Activated CD4-positive, CD25-positive, alpha-beta regulatory T cell treated with anti-CD3 and anti-CD28 coated beads, Interleukin-2, amount 50 U/mL, for 24 hours (primary cell): ENCODE measurements around the gene GGCX.
"Not testable (repeated sequence)": the region's sequence is repeated elsewhere in the genome, so short reads cannot be mapped to it uniquely, and the experiment has no call there.

ENCODE experiments used
- ATAC-seq, 2 donors: fragments of 150-1000 bp; cut with Tn5 transposase; one replicate each; pipeline ENCODE4 v1.10.0; 2021; ENCODE audit warnings: mild to moderate bottlenecking in 1 of 2, moderate library complexity in 1 of 2

Gene GGCX

DNA sequence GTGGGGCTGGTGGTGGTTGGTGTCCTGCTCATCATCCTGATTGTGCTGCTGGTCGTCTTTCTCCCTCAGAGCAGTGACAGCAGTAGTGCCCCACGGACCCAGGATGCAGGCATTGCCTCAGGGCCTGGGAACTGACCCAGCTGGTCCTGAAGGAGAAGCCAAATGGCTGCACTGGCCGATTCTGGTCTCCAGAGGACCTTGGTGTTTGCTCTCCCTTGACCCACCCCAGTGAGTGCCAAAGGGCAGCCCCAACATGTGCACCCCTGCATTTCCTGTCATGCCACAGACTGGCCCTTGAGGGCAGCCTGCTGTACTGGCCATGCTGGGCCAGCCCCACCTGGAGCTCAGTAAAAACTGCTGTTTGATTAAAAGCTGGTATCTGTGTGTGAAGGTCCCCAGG, 31.7 kb upstream of the GGCX start:
- ATAC-seq: no peak

- not testable (repeated sequence) for ATAC-seq
Measured at GRCh38 chr2:85592299-85592698, 31.0 kb upstream of the GGCX start.

- ATAC-seq: no peak
Measured at GRCh38 chr2:85591563-85591962, 30.3 kb upstream of the GGCX start.

GRCh38 chr2:85590950-85591349, 29.7 kb upstream of the GGCX start:
- no peak for ATAC-seq

- ATAC-seq: no peak
Measured at GRCh38 chr2:85589982-85590791, 28.9 kb upstream of the GGCX start.

GRCh38 chr2:85589181-85589580, 27.9 kb upstream of the GGCX start:
- ATAC-seq: no peak

DNA sequence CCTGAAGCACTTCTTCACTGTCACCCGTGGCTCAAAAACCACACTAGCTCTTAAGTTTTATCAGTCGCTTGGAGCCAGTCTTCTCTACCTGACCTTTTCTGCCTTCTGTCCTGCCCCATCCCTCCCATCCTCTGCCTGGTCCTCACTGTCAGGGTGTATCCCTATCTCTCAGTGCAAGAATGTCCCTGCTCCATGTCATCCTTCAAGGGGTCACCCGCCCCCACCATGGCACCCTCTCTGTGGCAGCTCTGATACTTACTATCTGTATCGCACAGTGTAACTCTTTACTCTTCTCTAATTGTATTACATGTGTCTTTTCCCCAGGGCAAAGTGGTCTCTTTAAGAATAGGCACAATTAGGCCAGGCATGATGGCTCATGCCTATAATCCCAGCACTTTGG, 27.4 kb upstream of the GGCX start:
- no peak for ATAC-seq

DNA sequence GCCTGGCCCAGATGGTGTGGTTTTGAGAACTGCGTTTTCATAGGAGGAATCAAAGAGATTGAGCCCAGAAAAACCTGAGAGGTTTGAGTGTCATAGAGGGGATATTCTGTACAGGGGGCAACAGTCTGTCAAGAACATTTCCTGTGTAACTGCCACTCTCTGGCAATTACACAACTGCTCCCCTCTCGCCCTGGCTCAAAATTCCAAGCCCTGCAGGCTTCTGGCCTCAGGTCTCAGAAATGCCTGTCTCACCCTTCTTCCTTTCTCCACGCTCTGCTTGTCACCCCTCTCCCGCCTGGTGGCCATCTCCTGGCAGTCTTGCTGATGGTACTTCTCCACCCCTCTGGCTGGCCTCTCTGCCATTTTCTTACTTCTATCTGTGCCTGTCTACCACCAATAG, 26.9 kb upstream of the GGCX start:
- ATAC-seq: no peak

DNA sequence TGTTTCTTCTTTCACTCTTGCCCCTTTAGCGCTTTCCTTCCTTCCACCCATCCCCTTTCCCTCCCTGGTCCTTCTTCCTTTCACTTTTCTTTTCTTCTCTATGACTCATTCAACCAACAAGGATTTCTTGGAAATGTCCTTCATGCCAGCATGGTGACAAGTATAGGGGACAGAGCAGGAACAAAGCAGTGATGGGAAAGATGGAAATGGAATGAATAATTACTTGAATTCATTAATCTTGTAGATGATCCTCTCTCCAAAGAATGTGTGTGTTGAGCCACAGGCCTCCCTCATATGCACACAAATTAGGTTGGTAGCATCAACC, 24.4 kb upstream of the GGCX start:
- ATAC-seq: no peak

DNA sequence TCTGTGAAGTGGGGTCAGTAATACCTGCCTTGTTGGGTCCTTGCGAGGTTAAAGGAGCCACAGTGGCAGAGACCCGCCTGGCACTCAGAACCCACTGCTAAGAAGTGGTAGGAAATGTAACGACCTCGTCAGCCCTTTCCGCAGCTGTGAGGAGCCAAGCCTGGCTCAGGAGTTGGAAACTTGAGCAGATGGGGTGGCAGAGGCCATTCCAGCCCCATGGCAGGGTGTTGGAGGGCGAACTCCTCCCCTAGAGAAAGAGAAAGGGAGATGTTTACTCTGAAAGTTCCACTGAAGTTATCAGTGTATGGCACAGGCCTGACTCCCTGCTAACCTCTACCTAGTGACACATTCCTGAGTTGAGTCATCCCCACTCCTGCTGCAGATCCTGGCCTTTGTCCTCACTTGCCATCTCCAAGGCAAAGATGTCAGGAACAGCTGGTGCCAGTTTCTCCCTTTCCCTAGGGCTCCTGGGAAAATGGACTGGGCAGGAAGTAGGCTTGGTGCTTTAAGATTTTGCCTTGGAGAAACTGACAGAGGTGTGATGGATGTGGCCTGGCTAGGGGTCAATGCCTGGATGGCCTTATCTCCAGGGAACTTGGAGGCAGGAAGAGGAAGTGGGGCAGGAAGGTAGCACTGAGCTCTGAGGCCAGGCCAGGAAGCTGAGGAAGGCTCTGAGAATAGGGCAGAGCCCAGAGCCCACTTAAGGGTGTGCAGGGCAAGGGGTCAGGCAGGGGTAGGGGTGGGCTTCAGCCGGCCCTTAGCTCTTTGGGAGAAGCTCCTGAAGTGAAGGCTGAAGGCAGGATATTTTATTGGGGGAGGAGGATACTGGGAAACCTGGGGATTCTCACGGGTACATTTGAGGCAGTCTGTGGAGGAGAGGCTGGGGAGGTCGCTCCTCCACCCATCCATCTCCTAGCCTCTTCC, 23.8 kb upstream of the GGCX start:
- ATAC-seq: peak; percentile 67 to 69

GRCh38 chr2:85584354-85584856, 23.1 kb upstream of the GGCX start, which contains the start of gene VAMP5:
VAMP5 (plus strand) TSS chr2:85584431; CDS start chr2:85584491, 60 bp downstream.
- peak; percentile 37 to 45 for ATAC-seq

DNA sequence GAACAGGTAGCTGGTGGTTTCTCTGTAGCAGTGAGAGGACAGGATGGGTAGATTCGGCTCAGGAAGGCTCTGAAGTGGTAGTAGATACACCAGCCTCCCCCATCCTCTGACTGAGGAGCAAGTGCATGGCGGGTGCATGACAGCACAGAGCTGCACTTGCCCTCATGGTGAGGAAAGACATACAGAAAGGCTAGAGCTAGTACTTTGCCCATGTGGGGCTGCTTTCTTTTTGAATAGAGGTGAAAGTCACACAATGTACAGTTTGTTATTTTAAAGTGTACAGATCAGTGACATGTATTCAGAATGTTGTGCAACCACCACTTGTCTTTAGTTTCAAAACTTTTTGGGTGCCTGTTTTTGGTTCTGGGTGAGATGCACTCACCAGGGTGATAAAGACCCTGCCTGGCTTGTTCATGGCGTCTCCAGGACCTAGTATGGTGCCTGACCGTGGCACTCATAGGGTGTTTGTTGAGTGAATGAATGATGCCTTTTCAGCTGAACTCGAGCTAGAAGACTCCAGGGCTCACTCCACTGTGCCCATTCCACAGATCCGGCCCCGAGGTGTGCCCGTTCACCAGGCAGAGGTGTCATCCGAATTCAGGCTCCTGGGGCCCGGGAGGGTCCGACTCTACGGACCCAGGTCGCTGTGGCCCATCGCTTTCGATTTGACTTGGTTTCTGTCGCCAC, 22.5 kb upstream of the GGCX start:
- peak; percentile 58 to 59 for ATAC-seq

DNA sequence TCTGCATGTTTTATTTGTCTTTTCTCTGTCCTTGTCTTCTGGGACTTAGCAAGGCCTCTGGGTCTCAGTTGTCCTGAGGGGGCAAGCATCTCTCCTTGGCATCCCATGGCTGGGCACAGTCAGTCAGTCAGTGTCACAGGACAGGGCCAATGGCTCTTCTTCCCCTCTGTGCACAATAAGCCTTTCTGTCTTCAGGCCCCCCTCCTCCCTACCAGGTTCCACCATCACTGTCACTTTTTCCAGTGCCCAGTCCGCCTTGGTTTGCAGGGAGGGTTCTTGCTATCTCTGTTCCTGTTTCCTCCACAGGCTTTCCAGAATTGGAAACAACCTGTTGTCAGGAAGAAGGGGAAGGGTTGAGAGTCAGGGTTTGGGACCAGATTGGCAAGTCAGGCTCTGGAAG, 21.2 kb upstream of the GGCX start:
- ATAC-seq: no peak

DNA sequence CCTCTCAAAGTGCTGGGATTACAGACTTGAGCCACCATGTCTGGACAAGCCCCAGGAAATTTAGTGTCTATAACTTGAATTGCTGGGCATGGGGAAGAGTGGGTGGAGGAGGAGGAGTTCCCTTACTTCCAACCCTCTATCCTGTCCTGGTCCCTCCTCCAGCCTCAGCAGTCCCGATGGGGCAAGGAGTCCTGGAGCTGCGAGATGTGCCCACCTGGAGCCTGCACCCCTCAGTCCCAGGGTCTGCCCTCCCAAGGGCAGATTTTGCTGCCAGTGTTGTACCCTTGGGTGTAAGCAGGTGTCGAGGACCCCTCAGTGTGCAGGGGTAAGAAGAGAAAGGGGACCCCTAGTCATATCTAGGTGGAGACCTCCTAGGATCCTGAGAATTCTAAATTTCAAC, 18.9 kb upstream of the GGCX start:
- no peak for ATAC-seq

- ATAC-seq: no peak
Measured at GRCh38 chr2:85579266-85579935, 18.1 kb upstream of the GGCX start.

DNA sequence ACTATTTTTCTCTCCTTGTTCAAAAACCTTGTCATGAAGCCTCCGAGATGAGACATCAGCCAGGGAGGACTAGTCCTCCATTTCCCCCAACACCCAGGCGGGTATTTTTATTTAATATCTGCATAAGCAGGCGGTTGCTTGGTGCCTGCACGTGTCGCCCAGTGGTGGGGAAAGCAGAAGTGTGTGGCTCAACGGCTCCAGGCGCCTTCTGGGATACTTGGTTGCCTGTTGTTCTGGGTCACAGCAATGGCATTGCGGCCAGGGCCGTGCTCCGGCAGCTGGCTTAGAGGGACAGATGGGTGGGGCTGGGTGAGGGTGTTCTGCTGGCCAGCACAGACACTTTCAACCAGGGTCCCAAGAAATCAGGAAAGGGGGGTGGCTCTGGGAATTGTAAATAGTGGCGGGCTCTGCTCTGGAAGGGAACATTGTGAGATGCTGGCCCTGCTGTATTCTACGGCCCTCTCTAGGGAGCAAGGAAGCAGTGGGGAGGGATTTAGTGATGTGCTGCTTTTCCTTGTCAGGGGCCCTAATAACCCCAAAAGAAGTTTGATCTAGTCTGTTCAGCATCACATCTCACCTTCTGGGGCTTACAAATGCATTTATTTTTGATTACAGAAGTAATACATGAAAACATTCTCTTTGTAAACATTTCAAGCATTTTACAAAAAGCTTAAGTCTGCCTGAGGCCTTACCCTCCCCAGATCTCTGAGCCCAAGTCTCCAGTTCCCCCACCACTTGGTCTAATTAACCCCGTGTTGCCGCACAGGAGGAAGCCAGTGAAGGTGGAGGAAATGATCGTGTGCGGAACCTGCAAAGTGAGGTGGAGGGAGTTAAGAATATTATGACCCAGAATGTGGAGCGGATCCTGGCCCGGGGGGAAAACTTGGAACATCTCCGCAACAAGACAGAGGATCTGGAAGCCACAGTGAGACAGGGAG, 17.2 kb upstream of the GGCX start:
- ATAC-seq: peak; percentile 52 to 54

GRCh38 chr2:85577386-85578242, 16.3 kb upstream of the GGCX start, which contains the start of gene VAMP8:
VAMP8 (plus strand) TSS chr2:85577586; CDS start chr2:85577647, 61 bp downstream.
- ATAC-seq: peak; percentile 78 to 83

DNA sequence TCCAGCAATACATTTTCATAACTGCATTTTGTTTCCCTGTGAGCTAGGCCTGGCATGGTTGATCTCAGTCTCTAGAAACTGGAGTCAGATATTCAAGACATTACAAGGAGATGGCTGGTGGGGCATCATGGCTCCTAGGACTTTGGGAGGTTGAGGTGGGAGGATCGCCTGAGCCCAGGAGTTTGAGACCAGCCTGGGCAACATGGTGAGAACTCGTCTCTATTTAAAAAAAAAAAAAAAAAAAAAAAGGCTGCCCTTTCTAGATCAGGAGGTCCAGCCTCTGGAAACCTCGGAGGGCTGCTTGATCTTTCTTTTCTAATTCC, 15.7 kb upstream of the GGCX start:
- no peak for ATAC-seq

- no peak for ATAC-seq
Measured at GRCh38 chr2:85575739-85576138, 14.4 kb upstream of the GGCX start.

GRCh38 chr2:85566265-85566664, 5.0 kb upstream of the GGCX start:
- ATAC-seq: no peak
